HG03135 (cell line): ENCODE data around the gene ALOXE3.
"Not testable (repeated sequence)": the region's sequence is repeated elsewhere in the genome, so short reads cannot be mapped to it uniquely, and the experiment has no call there.

Source experiments
- ATAC-seq: cut with Tn5 transposase; IDR thresholded peaks from one replicate; pipeline ENCODE4 v1.9.1; 2021; ENCODE audit warnings: mild to moderate bottlenecking, moderate library complexity; ENCODE audit not compliant: unreplicated experiment

ALOXE3 gene

GRCh38 chr17:8122924-8123694 lies 4.8 kb upstream of the ALOXE3 start:
- no peak for ATAC-seq

GRCh38 chr17:8122422-8122923 lies 4.2 kb upstream of the ALOXE3 start:
- no peak for ATAC-seq

- no peak for ATAC-seq
Measured at GRCh38 chr17:8121681-8122421, 3.5 kb upstream of the ALOXE3 start.

GRCh38 chr17:8121407-8121680 lies 3.0 kb upstream of the ALOXE3 start:
- no peak for ATAC-seq

- no peak for ATAC-seq
Measured at GRCh38 chr17:8120520-8121406, 2.4 kb upstream of the ALOXE3 start.

- ATAC-seq = peak; percentile 33
Measured at GRCh38 chr17:8119581-8120519, 1.5 kb upstream of the ALOXE3 start.

- peak; percentile 31 for ATAC-seq
Measured at GRCh38 chr17:8118769-8119580, 661 bp upstream of the ALOXE3 start.

GRCh38 chr17:8117367-8117979 lies 841 bp downstream of the ALOXE3 start:
- ATAC-seq = no peak

- ATAC-seq = no peak
Measured at GRCh38 chr17:8116776-8117175, 1.5 kb downstream of the ALOXE3 start.

GRCh38 chr17:8110907-8111306 lies 7.4 kb downstream of the ALOXE3 start:
- no peak for ATAC-seq

- no peak for ATAC-seq
Measured at GRCh38 chr17:8110456-8110804, 7.9 kb downstream of the ALOXE3 start.

- no peak for ATAC-seq
Measured at GRCh38 chr17:8109661-8110455, 8.5 kb downstream of the ALOXE3 start.

- no peak for ATAC-seq
Measured at GRCh38 chr17:8108972-8109660, 9.2 kb downstream of the ALOXE3 start.

- ATAC-seq = not testable (repeated sequence)
Measured at GRCh38 chr17:8106980-8107379, 11.3 kb downstream of the ALOXE3 start.

- ATAC-seq = no peak
Measured at GRCh38 chr17:8105957-8106398, 12.3 kb downstream of the ALOXE3 start.

GRCh38 chr17:8104911-8105310 lies 13.4 kb downstream of the ALOXE3 start:
- ATAC-seq = no peak

GRCh38 chr17:8103549-8103948 lies 14.8 kb downstream of the ALOXE3 start:
- ATAC-seq = no peak

- ATAC-seq = no peak
Measured at GRCh38 chr17:8101721-8102120, 16.6 kb downstream of the ALOXE3 start.
